Mesothelial cell of epicardium (in vitro differentiated cells): Measurements from ENCODE around the gene ITGBL1. TPM values are rescaled to one million over a fixed set of nuclear protein-coding genes. Genes with fewer than 3 reads are reported as not detected.

Experiments
- DNase-seq, 2 experiments: peaks; one replicate each; pipeline ENCODE4 v3.0.0; 2021; ENCODE audit warnings: low spot score in 2 of 2; ENCODE audit not compliant: unreplicated experiment in 2 of 2
- H3K27ac Mint-ChIP-seq: 2 replicates; pipeline ENCODE4 v1.8.0; 2021; ENCODE audit warnings: mixed read lengths
- H3K27me3 Mint-ChIP-seq: 2 replicates; pipeline ENCODE4 v1.8.0; 2021; ENCODE audit warnings: low read depth, mixed read lengths
- H3K36me3 Mint-ChIP-seq: 2 replicates; pipeline ENCODE4 v1.8.0; 2021; ENCODE audit warnings: mixed read lengths
- H3K4me1 Mint-ChIP-seq: 2 replicates; pipeline ENCODE4 v1.8.0; 2021; ENCODE audit warnings: mixed read lengths
- H3K4me3 Mint-ChIP-seq: 2 replicates; pipeline ENCODE4 v1.8.0; 2021; ENCODE audit warnings: mild to moderate bottlenecking, moderate library complexity, mixed read lengths
- H3K9me3 Mint-ChIP-seq: 2 replicates; pipeline ENCODE4 v1.8.0; 2021; ENCODE audit warnings: mixed read lengths
- CTCF ChIP-seq: fragments of 200-600 bp; sonication (generic); IDR thresholded peaks from one replicate; pipeline ENCODE4 v1.5.0; 2021; ENCODE audit warnings: antibody characterized with exemption; ENCODE audit not compliant: unreplicated experiment
- total RNA-seq: library from RNA; stranded (reverse); gene quantifications from 3 replicates; pipeline ENCODE4 v1.2.1, GENCODE V29; 2021

The ITGBL1 gene
- total RNA-seq, 1 donor from 2014 or later: 0.07 TPM

- Mint-ChIP-seq H3K27ac (no peak overlapping the region), H3K4me1 (peaks cover 17% of the 10 kb centered on the region)
These were observed 124.5 kb downstream of the ITGBL1 start for GRCh38 chr13:101576977-101577376.

DNA sequence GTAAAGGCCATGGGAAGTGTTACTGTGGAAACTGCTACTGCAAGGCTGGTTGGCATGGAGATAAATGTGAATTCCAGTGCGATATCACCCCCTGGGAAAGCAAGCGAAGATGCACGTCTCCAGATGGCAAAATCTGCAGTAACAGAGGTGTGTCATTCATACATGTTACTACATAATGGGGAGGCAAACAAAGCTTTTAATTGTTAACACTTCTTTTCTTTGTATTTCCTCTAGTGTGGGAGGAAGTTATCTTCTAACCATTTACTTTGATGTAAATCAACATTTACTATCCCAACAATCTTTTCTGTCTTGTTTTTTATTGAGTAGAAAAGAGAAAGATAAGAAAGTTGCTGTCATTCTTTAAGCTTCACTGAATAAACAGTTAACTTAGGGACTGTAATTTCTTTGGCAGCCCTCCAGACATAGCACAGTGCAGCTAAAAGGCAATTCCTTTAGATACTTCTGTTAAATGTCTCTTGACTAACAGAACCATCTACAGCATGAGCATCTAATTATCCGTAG, 126.9 kb downstream of the ITGBL1 start:
- DNase-seq: no peak
- H3K9me3 Mint-ChIP-seq: no peaks in the 10 kb centered on the region
- H3K27ac Mint-ChIP-seq: peak overlapping the region; percentile 82
- H3K27me3 Mint-ChIP-seq: peaks cover 13% of the 10 kb centered on the region
- TF ChIP-seq CTCF: no peak
- peaks cover 16% of the 10 kb centered on the region for H3K4me1 Mint-ChIP-seq
- no peak overlapping the region for H3K4me3 Mint-ChIP-seq
- no peaks in the 10 kb centered on the region for H3K36me3 Mint-ChIP-seq

More at GRCh38 chr13:101576977-101577376, 124.5 kb downstream of the ITGBL1 start:
- no peak for TF ChIP-seq CTCF
- Mint-ChIP-seq H3K9me3 (no peaks in the 10 kb centered on the region), H3K27me3 (peaks cover 12% of the 10 kb centered on the region), H3K36me3 (no peaks in the 10 kb centered on the region), H3K4me3 (no peak overlapping the region)
- no peak for DNase-seq

GRCh38 chr13:101584331-101584730, 131.9 kb downstream of the ITGBL1 start:
- no peaks in the 10 kb centered on the region for H3K9me3 Mint-ChIP-seq

GRCh38 chr13:101590479-101590878, 138.0 kb downstream of the ITGBL1 start:
- Mint-ChIP-seq H3K36me3 (no peaks in the 10 kb centered on the region), H3K9me3 (peaks cover 9% of the 10 kb centered on the region), H3K4me1 (no peaks in the 10 kb centered on the region), H3K27ac (no peak overlapping the region), H3K27me3 (peaks cover 25% of the 10 kb centered on the region), H3K4me3 (no peak overlapping the region)
- no peak for TF ChIP-seq CTCF
- DNase-seq: no peak

More at GRCh38 chr13:101584331-101584730, 131.9 kb downstream of the ITGBL1 start:
- H3K4me3 Mint-ChIP-seq: no peak overlapping the region
- H3K27ac Mint-ChIP-seq: no peak overlapping the region
- no peaks in the 10 kb centered on the region for H3K36me3 Mint-ChIP-seq
- DNase-seq: no peak
- peaks cover 16% of the 10 kb centered on the region for H3K4me1 Mint-ChIP-seq
- peaks cover 39% of the 10 kb centered on the region for H3K27me3 Mint-ChIP-seq
- no peak for TF ChIP-seq CTCF

- Mint-ChIP-seq H3K36me3 (no peaks in the 10 kb centered on the region), H3K27ac (no peak overlapping the region), H3K4me3 (no peak overlapping the region), H3K27me3 (peaks cover 2% of the 10 kb centered on the region), H3K4me1 (no peaks in the 10 kb centered on the region), H3K9me3 (peaks cover 10% of the 10 kb centered on the region)
- TF ChIP-seq CTCF: no peak
- DNase-seq: no peak
These were observed 142.5 kb downstream of the ITGBL1 start for GRCh38 chr13:101594936-101595335.

GRCh38 chr13:101596803-101597202, 144.3 kb downstream of the ITGBL1 start:
- Mint-ChIP-seq H3K27me3 (no peaks in the 10 kb centered on the region), H3K27ac (no peak overlapping the region), H3K4me1 (no peaks in the 10 kb centered on the region), H3K4me3 (no peak overlapping the region), H3K9me3 (peaks cover 10% of the 10 kb centered on the region), H3K36me3 (no peaks in the 10 kb centered on the region)
- no peak for DNase-seq
- TF ChIP-seq CTCF: no peak
